Hepatic stellate cell (primary cell): ENCODE measurements around the gene VWA8.
A peak's percentile ranks its signal among the peaks of the same experiment; 100 is the strongest.

Experiments
- DNase-seq: peaks from one replicate; pipeline ENCODE4 v3.0.0; 2011; ENCODE audit warnings: low spot score

Gene VWA8

GRCh38 chr13:41802684-41803444 lies 158.0 kb downstream of the VWA8 start:
- no peak for DNase-seq

GRCh38 chr13:41802043-41802683 lies 158.7 kb downstream of the VWA8 start:
- no peak for DNase-seq

- no peak for DNase-seq
Observed at GRCh38 chr13:41791056-41791455, 169.9 kb downstream of the VWA8 start.

GRCh38 chr13:41788552-41788951 lies 172.4 kb downstream of the VWA8 start:
- DNase-seq: no peak

GRCh38 chr13:41785402-41786172 lies 175.3 kb downstream of the VWA8 start:
- no peak for DNase-seq

GRCh38 chr13:41782086-41782485 lies 178.8 kb downstream of the VWA8 start:
- DNase-seq: no peak

GRCh38 chr13:41780715-41781706 lies 179.9 kb downstream of the VWA8 start:
- peak; percentile 42 for DNase-seq

- DNase-seq: no peak
Observed at GRCh38 chr13:41775251-41775650, 185.7 kb downstream of the VWA8 start.

GRCh38 chr13:41774605-41775218 lies 186.2 kb downstream of the VWA8 start:
- DNase-seq: no peak

GRCh38 chr13:41767801-41768200 lies 193.1 kb downstream of the VWA8 start:
- no peak for DNase-seq

- DNase-seq: no peak
Observed at GRCh38 chr13:41766439-41766838, 194.5 kb downstream of the VWA8 start.

- DNase-seq: peak; percentile 26
Observed at GRCh38 chr13:41765813-41766212, 195.1 kb downstream of the VWA8 start.

- no peak for DNase-seq
Observed at GRCh38 chr13:41765020-41765419, 195.9 kb downstream of the VWA8 start.

GRCh38 chr13:41764558-41764957 lies 196.4 kb downstream of the VWA8 start:
- DNase-seq: no peak

- DNase-seq: no peak
Observed at GRCh38 chr13:41763782-41764181, 197.1 kb downstream of the VWA8 start.

- DNase-seq: no peak
Observed at GRCh38 chr13:41762796-41763195, 198.1 kb downstream of the VWA8 start.

GRCh38 chr13:41756198-41756880 lies 204.6 kb downstream of the VWA8 start:
- DNase-seq: no peak

GRCh38 chr13:41751734-41752445 lies 209.0 kb downstream of the VWA8 start:
- DNase-seq: no peak

- peak; percentile 11 for DNase-seq
Observed at GRCh38 chr13:41751277-41751676, 209.6 kb downstream of the VWA8 start.

GRCh38 chr13:41746259-41746658 lies 214.7 kb downstream of the VWA8 start:
- DNase-seq: no peak
